ENCODE results near the gene CREB3.

The CREB3 gene

GRCh38 chr9:35728041-35728971 lies 4.2 kb upstream of the CREB3 start:
- no peak for DNase-seq

- no peak for DNase-seq
These were observed 3.4 kb upstream of the CREB3 start for GRCh38 chr9:35729101-35729500.

- no peak for DNase-seq
These were observed 2.6 kb upstream of the CREB3 start for GRCh38 chr9:35729700-35730485.

GRCh38 chr9:35730486-35730854 lies 2.0 kb upstream of the CREB3 start:
- DNase-seq: no peak

- no peak for DNase-seq
These were observed 866 bp upstream of the CREB3 start for GRCh38 chr9:35731415-35732184.

GRCh38 chr9:35732800-35733541 lies 505 bp downstream of the CREB3 start:
- DNase-seq: peak; percentile 66

- DNase-seq: no peak
These were observed 1.6 kb downstream of the CREB3 start for GRCh38 chr9:35734096-35734495.

GRCh38 chr9:35736201-35736633 lies 3.8 kb downstream of the CREB3 start:
- peak; percentile 57 for DNase-seq

- no peak for DNase-seq
These were observed 4.7 kb downstream of the CREB3 start for GRCh38 chr9:35737143-35737542.

- no peak for DNase-seq
These were observed 5.7 kb downstream of the CREB3 start for GRCh38 chr9:35738186-35738585.

- no peak for DNase-seq
These were observed 6.5 kb downstream of the CREB3 start for GRCh38 chr9:35738924-35739323.

GRCh38 chr9:35740243-35740642 lies 7.8 kb downstream of the CREB3 start:
- no peak for DNase-seq

GRCh38 chr9:35741740-35742139 lies 9.3 kb downstream of the CREB3 start:
- no peak for DNase-seq

- no peak for DNase-seq
These were observed 11.0 kb downstream of the CREB3 start for GRCh38 chr9:35743452-35743851.

- no peak for DNase-seq
These were observed 11.5 kb downstream of the CREB3 start for GRCh38 chr9:35743880-35744518.

- no peak for DNase-seq
These were observed 13.1 kb downstream of the CREB3 start for GRCh38 chr9:35745569-35745968.

- no peak for DNase-seq
These were observed 14.1 kb downstream of the CREB3 start for GRCh38 chr9:35746583-35746982.

GRCh38 chr9:35748242-35748857 lies 15.9 kb downstream of the CREB3 start:
- DNase-seq: no peak

- peak; percentile 41 for DNase-seq
These were observed 16.5 kb downstream of the CREB3 start, which contains the start of the genes GBA2 and RGP1 for GRCh38 chr9:35748858-35749514. TSS of gene GBA2 (minus strand) at chr9:35749228. CDS start at chr9:35748704, 524 bp downstream. TSS of gene RGP1 (plus strand) at chr9:35749287. CDS start at chr9:35749756, 469 bp downstream.

- peak; percentile 28 for DNase-seq
These were observed 17.2 kb downstream of the CREB3 start for GRCh38 chr9:35749515-35750255.

Measured in NCI-H526 treated with DMSO at 0.1 percent for 48 hours (cell line).